Suprapubic skin (tissue), 4 donors: Measurements from ENCODE around the gene ZNF30.

Experiments used
- CTCF ChIP-seq, 2 donors: fragments of 200-600 bp in 1 of 2; fragments of 450-650 bp in 1 of 2; sonication (generic) in 1 of 2; IDR thresholded peaks; one replicate each; pipeline ENCODE4 v1.5.1; 2016 to 2019; ENCODE audit warnings: antibody characterized with exemption in 2 of 2, mild to moderate bottlenecking in 1 of 2, moderate library complexity in 1 of 2
- EP300 ChIP-seq: sonication (generic); formaldehyde crosslinking; IDR thresholded peaks from one replicate; pipeline ENCODE4 v1.6.1; 2017; ENCODE audit warnings: antibody characterized with exemption
- POLR2A ChIP-seq, 2 donors: fragments of 450-650 bp; IDR thresholded peaks; one replicate each; pipeline ENCODE4 v1.6.1; 2017; ENCODE audit warnings: antibody characterized with exemption in 2 of 2, mild to moderate bottlenecking in 2 of 2, moderate library complexity in 2 of 2
- POLR2AphosphoS5 ChIP-seq, 3 donors: sonication (generic); formaldehyde crosslinking; IDR thresholded peaks; one replicate each; pipeline ENCODE4 v1.6.1; 2017; ENCODE audit warnings: antibody characterized with exemption in 3 of 3

- no peak for TF ChIP-seq CTCF (IDR thresholded peaks at IDR 0.05)
- no peak for TF ChIP-seq POLR2AphosphoS5 (IDR thresholded peaks at IDR 0.05)
- TF ChIP-seq POLR2A (IDR thresholded peaks at IDR 0.05), result no peak
- no peak for TF ChIP-seq EP300
Observed at GRCh38 chr19:34926361-34926684, 380 bp upstream of the ZNF30 start.
